ENCODE results near the gene NUP188. TPM values are rescaled to one million over a fixed set of nuclear protein-coding genes. Genes with fewer than 3 reads are reported as not detected.

Gene NUP188
- total and polyA plus RNA-seq, 2 of the 13 experiments (the other 11 are each of a cell fraction or from before 2014, with no cell fraction given): 28.0 to 38.5 TPM

- TF ChIP-seq, protein P1, sequence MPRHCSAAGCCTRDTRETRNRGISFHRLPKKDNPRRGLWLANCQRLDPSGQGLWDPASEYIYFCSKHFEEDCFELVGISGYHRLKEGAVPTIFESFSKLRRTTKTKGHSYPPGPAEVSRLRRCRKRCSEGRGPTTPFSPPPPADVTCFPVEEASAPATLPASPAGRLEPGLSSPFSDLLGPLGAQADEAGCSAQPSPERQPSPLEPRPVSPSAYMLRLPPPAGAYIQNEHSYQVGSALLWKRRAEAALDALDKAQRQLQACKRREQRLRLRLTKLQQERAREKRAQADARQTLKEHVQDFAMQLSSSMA (CRISPR knock-in tag; IDR thresholded peaks at IDR 0.05): 0 out of 2 replicates have a peak, but pooled peaks have one; percentile 61
- 0 out of 2 replicates have a peak, but pooled peaks have one; percentile 49 for TF ChIP-seq ZSCAN31 (CRISPR knock-in tag; IDR thresholded peaks at IDR 0.05; ENCODE audit: low read depth)
- TF ChIP-seq ZMYM3 (CRISPR knock-in tag; IDR thresholded peaks at IDR 0.05): peak; percentile 31; the same call in 1 of the 2 replicates
- TF ChIP-seq NR2F6 (IDR thresholded peaks at IDR 0.05): peak; percentile 24; the same call in 1 of the 2 replicates
- peak; percentile 59; the same call in 1 of the 2 replicates for TF ChIP-seq NR2F6 (CRISPR knock-in tag; IDR thresholded peaks at IDR 0.05)
- no peak for TF ChIP-seq ZBTB42 (CRISPR knock-in tag; IDR thresholded peaks at IDR 0.05)
- TF ChIP-seq FIP1L1 (IDR thresholded peaks at IDR 0.05; ENCODE audit: borderline replicate concordance, insufficient read depth, low read depth, low read length): no peak
- no peak for TF ChIP-seq ZNF704 (CRISPR knock-in tag; IDR thresholded peaks at IDR 0.05; ENCODE audit: borderline replicate concordance)
- no peak for TF ChIP-seq SP4 (CRISPR knock-in tag; IDR thresholded peaks at IDR 0.05)
- TF ChIP-seq NFKB2 (CRISPR knock-in tag; IDR thresholded peaks at IDR 0.05; ENCODE audit: borderline replicate concordance): peak; percentile 91
- TF ChIP-seq, protein P2, sequence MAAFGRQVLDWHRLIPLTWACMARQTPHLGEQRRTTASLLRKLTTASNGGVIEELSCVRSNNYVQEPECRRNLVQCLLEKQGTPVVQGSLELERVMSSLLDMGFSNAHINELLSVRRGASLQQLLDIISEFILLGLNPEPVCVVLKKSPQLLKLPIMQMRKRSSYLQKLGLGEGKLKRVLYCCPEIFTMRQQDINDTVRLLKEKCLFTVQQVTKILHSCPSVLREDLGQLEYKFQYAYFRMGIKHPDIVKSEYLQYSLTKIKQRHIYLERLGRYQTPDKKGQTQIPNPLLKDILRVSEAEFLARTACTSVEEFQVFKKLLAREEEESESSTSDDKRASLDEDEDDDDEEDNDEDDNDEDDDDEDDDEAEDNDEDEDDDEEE (CRISPR knock-in tag; IDR thresholded peaks at IDR 0.05): no peak
- no peak for TF ChIP-seq REXO4 (CRISPR knock-in tag; IDR thresholded peaks at IDR 0.05; ENCODE audit: borderline replicate concordance)
- no peak for TF ChIP-seq MLLT10 (CRISPR knock-in tag; IDR thresholded peaks at IDR 0.05)
- TF ChIP-seq ZNF264 (CRISPR knock-in tag; IDR thresholded peaks at IDR 0.05): peak; percentile 17; the same call in 1 of the 2 replicates
- peak; percentile 66; the same call in 1 of the 2 replicates for TF ChIP-seq ZNF792 (CRISPR knock-in tag; IDR thresholded peaks at IDR 0.05)
- TF ChIP-seq ZNF30 (CRISPR knock-in tag; IDR thresholded peaks at IDR 0.05): no peak
- TF ChIP-seq ZBTB20 (CRISPR knock-in tag; IDR thresholded peaks at IDR 0.05; ENCODE audit: borderline replicate concordance, low read depth): peak; percentile 36; the same call in 1 of the 2 replicates
- TF ChIP-seq CBX1 (IDR thresholded peaks at IDR 0.05; ENCODE audit: low read depth): no peak
- no peak for TF ChIP-seq ZNF407 (CRISPR knock-in tag; IDR thresholded peaks at IDR 0.05; ENCODE audit: not compliant biosample characterization)
Observed at GRCh38 chr9:128917151-128917849, 30.2 kb upstream of the NUP188 start (continued).

Data from HepG2 (cell line).